Loucy (cell line): ENCODE measurements around the gene VMA21.

Experiments
- H2AFZ ChIP-seq: fragments of 200-600 bp; sonication (generic); 2 replicates; pipeline ENCODE4 v1.6.0; 2016; ENCODE audit warnings: antibody characterized with exemption, mild to moderate bottlenecking, low read length, moderate library complexity
- H3F3A ChIP-seq: fragments of 200-600 bp; 2 replicates; pipeline ENCODE4 v1.6.0; 2016; ENCODE audit warnings: antibody characterized with exemption, low read depth, mild to moderate bottlenecking
- H3K27me3 ChIP-seq: fragments of 200-600 bp; sonication (generic); 2 replicates; pipeline ENCODE4 v1.6.1; 2014; ENCODE audit warnings: low read length, mild to moderate bottlenecking; ENCODE audit not compliant: insufficient read depth, poor library complexity, severe bottlenecking
- H3K36me3 ChIP-seq: fragments of 200-600 bp; sonication (generic); 2 replicates; pipeline ENCODE4 v1.6.1; 2016; ENCODE audit warnings: low read length; ENCODE audit not compliant: insufficient read depth
- H3K4me1 ChIP-seq: fragments of 200-600 bp; sonication (generic); 2 replicates; pipeline ENCODE4 v1.5.1; 2014; ENCODE audit warnings: low read length, mild to moderate bottlenecking; ENCODE audit not compliant: insufficient read depth, poor library complexity, severe bottlenecking
- H3K4me2 ChIP-seq: fragments of 200-600 bp; sonication (generic); 2 replicates; pipeline ENCODE4 v1.6.0; 2014; ENCODE audit warnings: antibody characterized with exemption, low read length, low read depth, mild to moderate bottlenecking; ENCODE audit not compliant: poor library complexity, severe bottlenecking
- H3K4me3 ChIP-seq: fragments of 200-600 bp; sonication (generic); 2 replicates; pipeline ENCODE4 v1.5.1; 2014; ENCODE audit warnings: low read length, mild to moderate bottlenecking, mixed read lengths; ENCODE audit not compliant: poor library complexity, severe bottlenecking
- H3K79me2 ChIP-seq: fragments of 200-600 bp; sonication (generic); 2 replicates; pipeline ENCODE4 v1.6.1; 2014; ENCODE audit warnings: low read length; ENCODE audit not compliant: insufficient read depth
- H3K9ac ChIP-seq: fragments of 200-600 bp; sonication (generic); 2 replicates; pipeline ENCODE4 v1.6.0; 2014; ENCODE audit warnings: mild to moderate bottlenecking, low read depth, low read length, moderate library complexity; ENCODE audit not compliant: poor library complexity, severe bottlenecking
- H3K9me2 ChIP-seq: fragments of 200-600 bp; sonication (generic); replicated peaks from 2 replicates; pipeline ENCODE4 v1.6.1; 2016; ENCODE audit warnings: low read depth, low read length, mixed read lengths
- H3K9me3 ChIP-seq: fragments of 200-600 bp; sonication (generic); 2 replicates; pipeline ENCODE4 v1.6.1; 2014; ENCODE audit warnings: mild to moderate bottlenecking, antibody characterized with exemption, low read length, low read depth; ENCODE audit not compliant: insufficient read depth
- H4K20me1 ChIP-seq: fragments of 200-600 bp; sonication (generic); 2 replicates; pipeline ENCODE4 v1.6.0; 2014; ENCODE audit warnings: antibody characterized with exemption, low read length, mild to moderate bottlenecking; ENCODE audit not compliant: insufficient read depth, poor library complexity, severe bottlenecking
- CTCF ChIP-seq: fragments of 200-600 bp; sonication (generic); conservative IDR thresholded peaks from 2 replicates; pipeline ENCODE4 v1.5.1; 2014; ENCODE audit warnings: mild to moderate bottlenecking, antibody characterized with exemption, low read length
- EZH2phosphoT487 ChIP-seq: fragments of 200-600 bp; IDR thresholded peaks from 2 replicates; pipeline ENCODE4 v1.6.1; 2018; ENCODE audit warnings: antibody characterized with exemption, mild to moderate bottlenecking, moderate library complexity, borderline replicate concordance

Gene VMA21

GRCh38 chrX:151384807-151385206 is 12.2 kb upstream of the VMA21 start:
- H3F3A ChIP-seq, result no peaks in the 10 kb centered on the region
- H3K79me2 ChIP-seq, result no peaks in the 10 kb centered on the region
- H3K27me3 ChIP-seq, result no peaks in the 10 kb centered on the region
- H4K20me1 ChIP-seq, result no peaks in the 10 kb centered on the region
- TF ChIP-seq CTCF (no peak), EZH2phosphoT487 (no peak)
- no peak overlapping the region for H3K4me2 ChIP-seq
- H3K36me3 ChIP-seq, result no peaks in the 10 kb centered on the region
- no peak overlapping the region for H3K9ac ChIP-seq
- H3K9me2 ChIP-seq, result no peaks in the 10 kb centered on the region
- no peak overlapping the region for H3K4me3 ChIP-seq
- no peak overlapping the region for H2AFZ ChIP-seq
- H3K4me1 ChIP-seq, result no peaks in the 10 kb centered on the region
- H3K9me3 ChIP-seq, result no peaks in the 10 kb centered on the region

- no peak for TF ChIP-seq CTCF
- no peak for TF ChIP-seq EZH2phosphoT487
- Histone ChIP-seq H3K4me1 (no peaks in the 10 kb centered on the region), H3K4me2 (no peak overlapping the region), H3K79me2 (no peaks in the 10 kb centered on the region), H3K9me2 (no peaks in the 10 kb centered on the region), H3K4me3 (no peak overlapping the region), H2AFZ (no peak overlapping the region), H3K36me3 (no peaks in the 10 kb centered on the region), H3K27me3 (no peaks in the 10 kb centered on the region), H3K9me3 (no peaks in the 10 kb centered on the region), H3F3A (no peaks in the 10 kb centered on the region), H3K9ac (no peak overlapping the region), H4K20me1 (no peaks in the 10 kb centered on the region)
These were observed 10.1 kb upstream of the VMA21 start for GRCh38 chrX:151386838-151387459.

GRCh38 chrX:151391722-151392121 is 5.3 kb upstream of the VMA21 start:
- Histone ChIP-seq H3K27me3 (no peaks in the 10 kb centered on the region), H3K4me2 (no peak overlapping the region), H3K9ac (no peak overlapping the region)

More at GRCh38 chrX:151391722-151392121, 5.3 kb upstream of the VMA21 start:
- no peak for TF ChIP-seq CTCF
- no peak for TF ChIP-seq EZH2phosphoT487
- Histone ChIP-seq H3K36me3 (no peaks in the 10 kb centered on the region), H4K20me1 (no peaks in the 10 kb centered on the region), H3F3A (no peaks in the 10 kb centered on the region; the same call in 1 of the 2 replicates), H2AFZ (no peak overlapping the region), H3K9me2 (no peaks in the 10 kb centered on the region), H3K79me2 (0 out of 2 replicates have a peak, but pooled peaks cover 4% of the 10 kb centered on the region), H3K9me3 (no peaks in the 10 kb centered on the region), H3K4me3 (no peak overlapping the region), H3K4me1 (peaks cover 7% of the 10 kb centered on the region)
